K562 (cell line): ENCODE measurements around the gene TMEM239.

Experiments used
- DPF2 ChIP-seq: fragments of 450-650 bp; IDR thresholded peaks from 2 replicates; pipeline ENCODE4 v1.6.1; 2016
- JUND ChIP-seq, 2 experiments: IDR thresholded peaks; 2 replicates in 1 of 2; 3 replicates in 1 of 2; pipeline ENCODE4 v1.6.1; 2011; ENCODE audit warnings: borderline replicate concordance in 2 of 2, low read depth in 2 of 2, low read length in 2 of 2, improper control_type of control experiment in 1 of 2, missing biosample characterization in 1 of 2, missing genetic modification characterization in 1 of 2, missing genetic modification reagents in 1 of 2
- ZNF282 ChIP-seq: sonication (generic); formaldehyde crosslinking; IDR thresholded peaks from 2 replicates; pipeline ENCODE4 v1.8.1; 2023; ENCODE audit warnings: missing genetic modification reagents
- TF ChIP-seq, protein P1 (sequence below), 3 experiments: IDR thresholded peaks in 2 of 3; conservative IDR thresholded peaks in 1 of 3; 2 replicates each; pipeline ENCODE4 v1.5.1; 2011 to 2012; ENCODE audit warnings: low read length in 3 of 3, mild to moderate bottlenecking in 3 of 3, control low read depth in 2 of 3, improper control_type of control experiment in 1 of 3, inconsistent platforms in 1 of 3, low read depth in 1 of 3, mixed read lengths in 1 of 3, moderate library complexity in 1 of 3; ENCODE audit not compliant: insufficient read depth in 2 of 3
- TF ChIP-seq, protein P2 (sequence below): fragments of 450-650 bp; formaldehyde crosslinking; IDR thresholded peaks from 2 replicates; pipeline ENCODE4 v1.4.0; 2022; ENCODE audit warnings: missing genetic modification characterization
- TF ChIP-seq, protein P3 (sequence below): sonication (generic); formaldehyde crosslinking; IDR thresholded peaks from 2 replicates; pipeline ENCODE4 v1.5.0; 2020; ENCODE audit warnings: missing genetic modification reagents
- TF ChIP-seq, protein P4 (sequence below): fragments of 200-800 bp; sonication (Bioruptor generic); IDR thresholded peaks from 2 replicates; pipeline ENCODE4 v1.6.1; 2016; ENCODE audit warnings: missing genetic modification characterization, missing compliant biosample characterization

DNA sequence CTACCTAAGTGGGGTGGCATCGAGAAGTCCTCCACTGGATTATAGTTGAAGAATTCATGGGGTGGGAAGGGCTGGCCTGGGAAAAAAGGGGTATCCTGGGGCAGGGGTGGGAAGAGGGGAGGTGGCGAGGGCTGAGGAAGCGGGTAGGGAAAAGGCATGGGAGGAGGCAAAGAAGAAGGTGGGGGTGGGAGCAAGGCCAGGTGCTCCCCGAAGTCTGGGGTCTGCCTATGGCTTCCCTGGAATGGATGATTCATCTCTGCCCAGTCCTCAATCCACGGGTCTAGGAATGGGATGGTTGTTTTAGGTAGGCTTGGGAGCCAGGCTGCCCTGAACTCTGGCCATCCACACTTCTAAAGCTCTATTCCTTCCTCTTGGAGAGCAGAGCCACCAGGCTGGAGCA is 19.9 kb downstream of the TMEM239 start:
- TF ChIP-seq, protein P1, sequence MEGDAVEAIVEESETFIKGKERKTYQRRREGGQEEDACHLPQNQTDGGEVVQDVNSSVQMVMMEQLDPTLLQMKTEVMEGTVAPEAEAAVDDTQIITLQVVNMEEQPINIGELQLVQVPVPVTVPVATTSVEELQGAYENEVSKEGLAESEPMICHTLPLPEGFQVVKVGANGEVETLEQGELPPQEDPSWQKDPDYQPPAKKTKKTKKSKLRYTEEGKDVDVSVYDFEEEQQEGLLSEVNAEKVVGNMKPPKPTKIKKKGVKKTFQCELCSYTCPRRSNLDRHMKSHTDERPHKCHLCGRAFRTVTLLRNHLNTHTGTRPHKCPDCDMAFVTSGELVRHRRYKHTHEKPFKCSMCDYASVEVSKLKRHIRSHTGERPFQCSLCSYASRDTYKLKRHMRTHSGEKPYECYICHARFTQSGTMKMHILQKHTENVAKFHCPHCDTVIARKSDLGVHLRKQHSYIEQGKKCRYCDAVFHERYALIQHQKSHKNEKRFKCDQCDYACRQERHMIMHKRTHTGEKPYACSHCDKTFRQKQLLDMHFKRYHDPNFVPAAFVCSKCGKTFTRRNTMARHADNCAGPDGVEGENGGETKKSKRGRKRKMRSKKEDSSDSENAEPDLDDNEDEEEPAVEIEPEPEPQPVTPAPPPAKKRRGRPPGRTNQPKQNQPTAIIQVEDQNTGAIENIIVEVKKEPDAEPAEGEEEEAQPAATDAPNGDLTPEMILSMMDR (IDR thresholded peaks at IDR 0.05 in 2 of 3, conservative IDR thresholded peaks at IDR 0.05 in 1 of 3; ENCODE audit: insufficient read depth in 2 of 3, low read depth in 1 of 3, low read length in 3 of 3), result no peak
- no peak for TF ChIP-seq JUND (IDR thresholded peaks at IDR 0.05; ENCODE audit: borderline replicate concordance, low read depth, low read length)
- TF ChIP-seq JUND (tag; IDR thresholded peaks at IDR 0.05; ENCODE audit: borderline replicate concordance, low read depth, low read length), result no peak
- no peak for TF ChIP-seq DPF2
- no peak for TF ChIP-seq ZNF282 (CRISPR knock-in tag)
- TF ChIP-seq, protein P2, sequence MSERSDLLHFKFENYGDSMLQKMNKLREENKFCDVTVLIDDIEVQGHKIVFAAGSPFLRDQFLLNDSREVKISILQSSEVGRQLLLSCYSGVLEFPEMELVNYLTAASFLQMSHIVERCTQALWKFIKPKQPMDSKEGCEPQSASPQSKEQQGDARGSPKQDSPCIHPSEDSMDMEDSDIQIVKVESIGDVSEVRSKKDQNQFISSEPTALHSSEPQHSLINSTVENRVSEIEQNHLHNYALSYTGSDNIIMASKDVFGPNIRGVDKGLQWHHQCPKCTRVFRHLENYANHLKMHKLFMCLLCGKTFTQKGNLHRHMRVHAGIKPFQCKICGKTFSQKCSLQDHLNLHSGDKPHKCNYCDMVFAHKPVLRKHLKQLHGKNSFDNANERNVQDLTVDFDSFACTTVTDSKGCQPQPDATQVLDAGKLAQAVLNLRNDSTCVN (CRISPR knock-in tag), result no peak
- TF ChIP-seq, protein P3, sequence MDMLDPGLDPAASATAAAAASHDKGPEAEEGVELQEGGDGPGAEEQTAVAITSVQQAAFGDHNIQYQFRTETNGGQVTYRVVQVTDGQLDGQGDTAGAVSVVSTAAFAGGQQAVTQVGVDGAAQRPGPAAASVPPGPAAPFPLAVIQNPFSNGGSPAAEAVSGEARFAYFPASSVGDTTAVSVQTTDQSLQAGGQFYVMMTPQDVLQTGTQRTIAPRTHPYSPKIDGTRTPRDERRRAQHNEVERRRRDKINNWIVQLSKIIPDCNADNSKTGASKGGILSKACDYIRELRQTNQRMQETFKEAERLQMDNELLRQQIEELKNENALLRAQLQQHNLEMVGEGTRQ (CRISPR knock-in tag), result no peak
- TF ChIP-seq, protein P4, sequence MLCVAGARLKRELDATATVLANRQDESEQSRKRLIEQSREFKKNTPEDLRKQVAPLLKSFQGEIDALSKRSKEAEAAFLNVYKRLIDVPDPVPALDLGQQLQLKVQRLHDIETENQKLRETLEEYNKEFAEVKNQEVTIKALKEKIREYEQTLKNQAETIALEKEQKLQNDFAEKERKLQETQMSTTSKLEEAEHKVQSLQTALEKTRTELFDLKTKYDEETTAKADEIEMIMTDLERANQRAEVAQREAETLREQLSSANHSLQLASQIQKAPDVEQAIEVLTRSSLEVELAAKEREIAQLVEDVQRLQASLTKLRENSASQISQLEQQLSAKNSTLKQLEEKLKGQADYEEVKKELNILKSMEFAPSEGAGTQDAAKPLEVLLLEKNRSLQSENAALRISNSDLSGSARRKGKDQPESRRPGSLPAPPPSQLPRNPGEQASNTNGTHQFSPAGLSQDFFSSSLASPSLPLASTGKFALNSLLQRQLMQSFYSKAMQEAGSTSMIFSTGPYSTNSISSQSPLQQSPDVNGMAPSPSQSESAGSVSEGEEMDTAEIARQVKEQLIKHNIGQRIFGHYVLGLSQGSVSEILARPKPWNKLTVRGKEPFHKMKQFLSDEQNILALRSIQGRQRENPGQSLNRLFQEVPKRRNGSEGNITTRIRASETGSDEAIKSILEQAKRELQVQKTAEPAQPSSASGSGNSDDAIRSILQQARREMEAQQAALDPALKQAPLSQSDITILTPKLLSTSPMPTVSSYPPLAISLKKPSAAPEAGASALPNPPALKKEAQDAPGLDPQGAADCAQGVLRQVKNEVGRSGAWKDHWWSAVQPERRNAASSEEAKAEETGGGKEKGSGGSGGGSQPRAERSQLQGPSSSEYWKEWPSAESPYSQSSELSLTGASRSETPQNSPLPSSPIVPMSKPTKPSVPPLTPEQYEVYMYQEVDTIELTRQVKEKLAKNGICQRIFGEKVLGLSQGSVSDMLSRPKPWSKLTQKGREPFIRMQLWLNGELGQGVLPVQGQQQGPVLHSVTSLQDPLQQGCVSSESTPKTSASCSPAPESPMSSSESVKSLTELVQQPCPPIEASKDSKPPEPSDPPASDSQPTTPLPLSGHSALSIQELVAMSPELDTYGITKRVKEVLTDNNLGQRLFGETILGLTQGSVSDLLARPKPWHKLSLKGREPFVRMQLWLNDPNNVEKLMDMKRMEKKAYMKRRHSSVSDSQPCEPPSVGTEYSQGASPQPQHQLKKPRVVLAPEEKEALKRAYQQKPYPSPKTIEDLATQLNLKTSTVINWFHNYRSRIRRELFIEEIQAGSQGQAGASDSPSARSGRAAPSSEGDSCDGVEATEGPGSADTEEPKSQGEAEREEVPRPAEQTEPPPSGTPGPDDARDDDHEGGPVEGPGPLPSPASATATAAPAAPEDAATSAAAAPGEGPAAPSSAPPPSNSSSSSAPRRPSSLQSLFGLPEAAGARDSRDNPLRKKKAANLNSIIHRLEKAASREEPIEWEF, result no peak
